Epithelial cell of esophagus (primary cell): Measurements from ENCODE around the gene VKORC1.

ENCODE experiments used
- DNase-seq: peaks from one replicate; pipeline ENCODE4 v3.0.0; 2010; ENCODE audit warnings: low read depth
- H3K4me3 ChIP-seq: 2 replicates; pipeline ENCODE4 v1.5.1; 2011; ENCODE audit warnings: mild to moderate bottlenecking, low read length, control low read depth
- TF ChIP-seq, protein P1 (sequence below): IDR thresholded peaks from 2 replicates; pipeline ENCODE4 v1.5.1; 2011; ENCODE audit warnings: low read depth, mild to moderate bottlenecking, low read length, control low read depth, inconsistent platforms; ENCODE audit not compliant: insufficient read depth; ENCODE audit errors: missing control alignments

The VKORC1 gene

DNA sequence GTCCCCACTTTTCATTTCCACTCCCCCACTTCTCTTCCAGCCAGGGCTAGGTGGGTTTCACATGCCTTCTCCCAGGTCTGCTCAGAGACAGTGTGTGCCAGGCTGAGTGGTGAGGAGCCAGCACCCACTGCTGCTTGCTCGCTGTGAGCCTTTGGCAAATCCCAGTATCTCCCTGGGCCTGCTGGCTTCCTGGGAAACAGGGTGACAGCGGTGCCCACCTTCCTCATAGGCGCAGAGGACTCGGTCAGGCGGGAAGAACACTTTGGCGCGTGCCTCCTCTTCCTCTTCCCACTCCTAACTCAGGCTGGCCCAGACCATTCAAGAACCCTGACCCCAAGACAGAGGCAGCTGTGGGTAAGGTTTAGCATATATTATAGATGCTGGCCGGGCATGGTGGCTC, 5.4 kb downstream of the VKORC1 start:
- TF ChIP-seq, protein P1, sequence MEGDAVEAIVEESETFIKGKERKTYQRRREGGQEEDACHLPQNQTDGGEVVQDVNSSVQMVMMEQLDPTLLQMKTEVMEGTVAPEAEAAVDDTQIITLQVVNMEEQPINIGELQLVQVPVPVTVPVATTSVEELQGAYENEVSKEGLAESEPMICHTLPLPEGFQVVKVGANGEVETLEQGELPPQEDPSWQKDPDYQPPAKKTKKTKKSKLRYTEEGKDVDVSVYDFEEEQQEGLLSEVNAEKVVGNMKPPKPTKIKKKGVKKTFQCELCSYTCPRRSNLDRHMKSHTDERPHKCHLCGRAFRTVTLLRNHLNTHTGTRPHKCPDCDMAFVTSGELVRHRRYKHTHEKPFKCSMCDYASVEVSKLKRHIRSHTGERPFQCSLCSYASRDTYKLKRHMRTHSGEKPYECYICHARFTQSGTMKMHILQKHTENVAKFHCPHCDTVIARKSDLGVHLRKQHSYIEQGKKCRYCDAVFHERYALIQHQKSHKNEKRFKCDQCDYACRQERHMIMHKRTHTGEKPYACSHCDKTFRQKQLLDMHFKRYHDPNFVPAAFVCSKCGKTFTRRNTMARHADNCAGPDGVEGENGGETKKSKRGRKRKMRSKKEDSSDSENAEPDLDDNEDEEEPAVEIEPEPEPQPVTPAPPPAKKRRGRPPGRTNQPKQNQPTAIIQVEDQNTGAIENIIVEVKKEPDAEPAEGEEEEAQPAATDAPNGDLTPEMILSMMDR = no peak
- no peak for DNase-seq
- no peak overlapping the region for H3K4me3 ChIP-seq

DNA sequence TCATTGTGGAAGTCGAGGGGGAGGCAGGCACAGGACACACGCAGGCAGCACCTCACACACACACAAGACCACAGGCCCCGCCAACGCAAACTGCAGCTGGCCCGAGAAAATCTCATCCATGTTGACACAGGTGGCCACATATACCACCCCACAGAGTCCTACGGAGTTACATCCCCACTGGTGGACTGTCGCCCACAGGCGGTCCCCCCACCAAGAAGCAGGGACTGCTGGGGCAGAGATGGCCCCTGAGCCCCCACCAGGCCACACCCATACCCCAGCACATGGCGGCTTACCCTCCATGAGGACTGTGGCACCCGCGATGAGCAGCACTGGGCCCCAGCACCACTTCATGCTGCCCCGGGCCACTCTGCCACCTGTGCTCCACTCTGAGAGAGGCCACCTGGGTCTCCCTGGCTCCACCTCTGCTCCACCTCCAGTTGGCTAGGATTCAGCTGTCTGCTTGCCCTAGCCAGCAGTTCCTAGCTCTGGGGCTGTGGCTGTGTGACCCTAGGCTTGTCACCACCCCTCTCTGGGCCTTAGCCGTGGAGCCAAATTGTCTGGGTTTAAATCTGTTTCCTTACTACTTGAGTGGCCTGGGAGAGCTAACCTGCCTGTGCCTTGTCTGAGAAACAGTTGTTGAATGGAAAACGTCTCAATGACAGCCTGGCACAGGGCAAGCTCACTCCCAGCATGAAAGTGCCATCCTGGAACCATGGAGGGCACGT, 6.0 kb downstream of the VKORC1 start, which contains the start of gene PRSS53:
Gene PRSS53 (minus strand): TSS at position 485 of the 725 bp plus-strand sequence. CDS start 134 bp downstream, at position 351.
- H3K4me3 ChIP-seq = no peak within 1 kb of the TSS
- DNase-seq = no peak
- TF ChIP-seq, protein P1 = no peak

DNA sequence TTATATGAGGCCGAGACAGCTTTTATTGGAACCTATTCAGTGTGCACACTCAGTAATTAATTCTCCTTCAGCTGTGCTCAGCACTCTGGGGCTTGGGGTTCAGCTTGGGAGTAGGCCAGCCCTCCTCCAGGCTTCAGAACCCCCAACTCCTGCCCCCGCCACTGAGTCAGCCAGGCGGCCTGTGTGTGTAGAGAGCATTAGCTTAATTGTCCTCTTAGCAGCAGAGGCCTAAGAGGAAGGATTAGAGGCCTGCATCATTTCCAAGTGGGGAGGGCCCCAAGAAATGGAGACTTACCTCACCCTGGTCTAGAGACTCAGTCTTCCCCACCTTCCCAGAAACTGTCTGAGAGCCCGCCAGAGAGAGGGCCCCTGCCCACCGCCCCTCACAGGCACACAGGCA, 6.6 kb downstream of the VKORC1 start:
- no peak overlapping the region for H3K4me3 ChIP-seq
- DNase-seq = no peak
- TF ChIP-seq, protein P1 = no peak

DNA sequence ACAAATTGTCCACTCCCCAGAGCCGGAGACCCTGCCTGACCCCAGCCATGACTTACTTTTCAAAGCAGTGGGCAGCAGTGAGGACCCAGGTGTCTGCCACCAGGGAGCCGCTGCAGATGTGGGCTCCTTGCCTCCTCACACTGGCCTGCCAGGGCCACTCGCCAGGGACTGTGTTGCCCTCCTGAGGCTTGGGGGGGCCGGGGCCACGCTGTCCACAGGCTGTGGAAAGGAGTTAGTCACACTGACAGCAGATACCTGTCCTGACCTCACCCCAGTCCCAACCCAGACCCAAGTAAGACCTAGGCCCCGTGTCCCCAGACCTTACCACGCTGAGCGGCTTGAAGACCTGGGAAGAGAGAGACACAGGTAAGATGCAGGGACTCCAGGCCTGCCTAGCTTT, 7.1 kb downstream of the VKORC1 start:
- TF ChIP-seq, protein P1 = no peak

DNA sequence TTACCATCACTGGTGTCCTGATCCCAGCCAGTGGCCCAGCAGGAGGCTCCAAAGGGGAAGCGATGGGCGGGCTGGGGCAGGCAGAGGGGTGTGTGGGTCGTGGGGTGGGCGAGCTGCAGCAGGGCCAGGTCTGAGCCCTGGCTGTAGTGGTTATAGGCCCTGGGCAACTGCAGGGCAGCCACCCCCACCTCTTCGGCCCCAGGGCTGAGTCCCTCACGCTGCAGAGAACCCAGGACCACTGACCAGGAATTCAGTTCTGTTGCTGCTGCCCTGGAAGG, 8.0 kb downstream of the VKORC1 start:
- DNase-seq = no peak
- no peak overlapping the region for H3K4me3 ChIP-seq
- TF ChIP-seq, protein P1 = no peak

More for the DNA sequence above, 7.1 kb downstream of the VKORC1 start:
- no peak overlapping the region for H3K4me3 ChIP-seq
- DNase-seq = no peak

DNA sequence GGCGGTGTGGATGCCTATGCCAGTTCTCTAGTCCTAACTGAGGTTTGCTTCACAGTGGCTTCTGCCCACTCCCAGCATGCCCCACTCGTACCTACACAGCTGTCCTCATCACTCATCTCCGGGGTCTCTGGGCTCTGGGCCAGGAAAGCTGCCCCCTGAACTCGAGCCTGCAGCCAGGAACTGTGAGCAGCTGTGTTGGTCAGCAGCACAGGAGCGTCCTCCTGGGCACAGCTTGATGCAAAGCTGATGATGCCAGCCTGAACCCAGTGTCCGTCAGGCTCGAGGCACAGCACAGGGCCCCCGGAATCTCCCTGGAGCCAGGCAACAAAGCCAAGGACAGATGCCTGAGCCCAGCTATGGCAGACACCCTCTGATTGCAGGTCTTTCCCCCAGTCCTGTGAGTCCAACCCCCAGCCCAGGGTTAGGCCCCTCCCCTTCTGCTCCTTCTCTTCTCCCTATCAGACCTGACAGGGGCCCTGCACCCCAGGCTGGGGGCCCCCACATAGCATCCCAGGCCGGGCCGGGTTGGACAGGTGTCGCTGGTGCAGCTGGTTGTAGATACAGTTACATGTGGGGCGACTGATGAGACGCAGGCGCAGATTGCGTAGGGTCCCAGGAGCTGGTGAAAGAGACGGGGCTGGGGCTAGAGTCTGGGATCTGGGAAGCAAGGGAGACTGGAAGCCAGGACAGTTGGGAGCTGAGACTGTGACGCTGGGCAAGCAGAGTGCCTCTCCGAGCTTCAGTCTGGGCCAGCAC, 8.5 kb downstream of the VKORC1 start:
- H3K4me3 ChIP-seq = no peak overlapping the region
- no peak for DNase-seq
- TF ChIP-seq, protein P1 = no peak
